Measurements from ENCODE around the gene THSD4. TPM values are rescaled to one million over a fixed set of nuclear protein-coding genes. Genes with fewer than 3 reads are reported as not detected.

The THSD4 gene
- total RNA-seq, 6 donors from 2014 or later = 16.8 to 39.7 (median 21.7) TPM

- DNase-seq (no peak), ATAC-seq (ENCODE audit: low FRiP score in 2 of 2) (no peak)
- Histone ChIP-seq H3K36me3 (no peaks in the 10 kb centered on the region), H3K4me3 (no peak overlapping the region), H3K9me3 (no peaks in the 10 kb centered on the region), H3K27ac (no peak overlapping the region), H3K4me1 (no peaks in the 10 kb centered on the region), H3K27me3 (no peaks in the 10 kb centered on the region)
- WGBS, 2 donors = 85 to 93% methylated on average over 2 of the region's 2 CpGs
- no peak for TF ChIP-seq CTCF (IDR thresholded peaks at IDR 0.05)
- TF ChIP-seq EP300 (IDR thresholded peaks at IDR 0.05) = no peak
- no peak for TF ChIP-seq POLR2AphosphoS5 (IDR thresholded peaks at IDR 0.05)
- no peak for TF ChIP-seq POLR2A (IDR thresholded peaks at IDR 0.05)
Measured at GRCh38 chr15:71785996-71786395, 670.7 kb downstream of the THSD4 start.

GRCh38 chr15:71786673-71787072 is 671.4 kb downstream of the THSD4 start:
- H3K36me3 ChIP-seq = no peaks in the 10 kb centered on the region
- DNase-seq = no peak
- 76 to 81% methylated on average over 7 of the region's 7 CpGs for WGBS, 2 donors
- H3K4me1 ChIP-seq = no peaks in the 10 kb centered on the region
- TF ChIP-seq POLR2A (IDR thresholded peaks at IDR 0.05) (no peak), EP300 (IDR thresholded peaks at IDR 0.05) (no peak), CTCF (IDR thresholded peaks at IDR 0.05) (no peak), POLR2AphosphoS5 (IDR thresholded peaks at IDR 0.05) (no peak)
- ATAC-seq (ENCODE audit: low FRiP score in 2 of 2) = no peak
- H3K4me3 ChIP-seq = no peak overlapping the region
- no peak overlapping the region for H3K27ac ChIP-seq
- H3K9me3 ChIP-seq = no peaks in the 10 kb centered on the region
- H3K27me3 ChIP-seq = no peaks in the 10 kb centered on the region

GRCh38 chr15:71788646-71789579 is 673.6 kb downstream of the THSD4 start:
- TF ChIP-seq EP300 (IDR thresholded peaks at IDR 0.05) = no peak
- Histone ChIP-seq H3K4me1 (no peaks in the 10 kb centered on the region), H3K27ac (no peak overlapping the region), H3K4me3 (no peak overlapping the region), H3K27me3 (no peaks in the 10 kb centered on the region), H3K9me3 (no peaks in the 10 kb centered on the region), H3K36me3 (no peaks in the 10 kb centered on the region)
- 90 to 91% methylated on average over 12 to 15 of the region's 15 CpGs for WGBS, 2 donors
- ATAC-seq (ENCODE audit: low FRiP score in 2 of 2) = no peak
- no peak for DNase-seq

GRCh38 chr15:71789616-71790015 is 674.3 kb downstream of the THSD4 start:
- no peak overlapping the region for H3K4me3 ChIP-seq
- no peak for TF ChIP-seq POLR2AphosphoS5 (IDR thresholded peaks at IDR 0.05)
- no peak for TF ChIP-seq CTCF (IDR thresholded peaks at IDR 0.05)
- TF ChIP-seq EP300 (IDR thresholded peaks at IDR 0.05) = no peak
- no peak for TF ChIP-seq POLR2A (IDR thresholded peaks at IDR 0.05)
- WGBS, 2 donors = 88 to 95% methylated on average over 6 of the region's 6 CpGs
- no peak for DNase-seq
- no peak overlapping the region for H3K27ac ChIP-seq
- H3K9me3 ChIP-seq = no peaks in the 10 kb centered on the region
- ATAC-seq (ENCODE audit: low FRiP score in 2 of 2) = no peak
- H3K36me3 ChIP-seq = no peaks in the 10 kb centered on the region
- no peaks in the 10 kb centered on the region for H3K27me3 ChIP-seq
- H3K4me1 ChIP-seq = no peaks in the 10 kb centered on the region

GRCh38 chr15:71790081-71790480 is 674.8 kb downstream of the THSD4 start:
- DNase-seq (no peak), ATAC-seq (ENCODE audit: low FRiP score in 2 of 2) (no peak)
- Histone ChIP-seq H3K36me3 (no peaks in the 10 kb centered on the region), H3K27me3 (no peaks in the 10 kb centered on the region), H3K4me3 (no peak overlapping the region), H3K27ac (no peak overlapping the region), H3K9me3 (no peaks in the 10 kb centered on the region), H3K4me1 (no peaks in the 10 kb centered on the region)
- TF ChIP-seq CTCF (IDR thresholded peaks at IDR 0.05) (no peak), POLR2AphosphoS5 (IDR thresholded peaks at IDR 0.05) (no peak)
- 77 to 81% methylated on average over 9 to 10 of the region's 10 CpGs for WGBS, 2 donors

All from upper lobe of left lung (tissue), 6 donors.